Astrocyte (in vitro differentiated cells and primary cell): ENCODE measurements around the gene NIT2. TPM values are rescaled to one million over a fixed set of nuclear protein-coding genes. Genes with fewer than 3 reads are reported as not detected.
"Not testable (repeated sequence)": the region's sequence is repeated elsewhere in the genome, so short reads cannot be mapped to it uniquely, and the experiment has no call there.

Source experiments
- DNase-seq: peaks from one replicate; pipeline ENCODE4 v3.0.0-alpha.2; 2010; ENCODE audit warnings: low read depth
- FAIRE-seq: peaks from 2 replicates; lab custom pipeline; 2011; peaks lifted over from hg19 to GRCh38; lab: Jason Lieb, UNC
- H2AFZ ChIP-seq: 2 replicates; pipeline ENCODE4 v1.6.0; 2012; ENCODE audit warnings: low read depth, low read length, inconsistent platforms
- H3K27ac ChIP-seq: 2 replicates; pipeline ENCODE4 v1.5.1; 2011; ENCODE audit warnings: low read depth, low read length, inconsistent platforms
- H3K27me3 ChIP-seq: 2 replicates; pipeline ENCODE4 v1.6.0; 2011; ENCODE audit warnings: low read length, inconsistent platforms; ENCODE audit not compliant: insufficient read depth
- H3K36me3 ChIP-seq: 2 replicates; pipeline ENCODE4 v1.5.1; 2011; ENCODE audit warnings: low read length, inconsistent platforms; ENCODE audit not compliant: insufficient read depth
- H3K4me1 ChIP-seq: 2 replicates; pipeline ENCODE4 v1.5.1; 2011; ENCODE audit warnings: low read length, inconsistent platforms; ENCODE audit not compliant: insufficient read depth
- H3K4me2 ChIP-seq: 2 replicates; pipeline ENCODE4 v1.6.0; 2012; ENCODE audit warnings: low read length, inconsistent platforms
- H3K4me3 ChIP-seq: 2 replicates; pipeline ENCODE4 v1.5.1; 2011; ENCODE audit warnings: low read depth, mild to moderate bottlenecking, low read length, inconsistent platforms; ENCODE audit not compliant: insufficient read depth
- H3K79me2 ChIP-seq: 2 replicates; pipeline ENCODE4 v1.6.0; 2012; ENCODE audit warnings: mild to moderate bottlenecking, low read length, inconsistent platforms; ENCODE audit not compliant: insufficient read depth
- H3K9ac ChIP-seq: 2 replicates; pipeline ENCODE4 v1.6.0; 2012; ENCODE audit warnings: mild to moderate bottlenecking, low read length, inconsistent platforms
- H3K9me3 ChIP-seq: 2 replicates; pipeline ENCODE4 v1.5.1; 2012; ENCODE audit warnings: low read depth, mild to moderate bottlenecking, low read length, inconsistent platforms; ENCODE audit not compliant: insufficient read depth
- H4K20me1 ChIP-seq: 2 replicates; pipeline ENCODE4 v1.6.0; 2012; ENCODE audit warnings: low read length, inconsistent platforms; ENCODE audit not compliant: insufficient read depth
- H3K27ac Mint-ChIP-seq: one replicate; pipeline ENCODE4 v1.8.0; 2021; ENCODE audit warnings: mild to moderate bottlenecking, mixed read lengths; ENCODE audit not compliant: unreplicated experiment
- H3K27me3 Mint-ChIP-seq: one replicate; pipeline ENCODE4 v1.8.0; 2021; ENCODE audit warnings: low read depth, mixed read lengths; ENCODE audit not compliant: unreplicated experiment
- H3K36me3 Mint-ChIP-seq: one replicate; pipeline ENCODE4 v1.8.0; 2021; ENCODE audit warnings: low read depth, mixed read lengths; ENCODE audit not compliant: unreplicated experiment
- H3K4me1 Mint-ChIP-seq: one replicate; pipeline ENCODE4 v1.8.0; 2021; ENCODE audit warnings: low read depth, mixed read lengths; ENCODE audit not compliant: unreplicated experiment
- H3K4me3 Mint-ChIP-seq: one replicate; pipeline ENCODE4 v1.8.0; 2021; ENCODE audit warnings: mild to moderate bottlenecking, moderate library complexity, mixed read lengths; ENCODE audit not compliant: unreplicated experiment
- H3K9me3 Mint-ChIP-seq: one replicate; pipeline ENCODE4 v1.8.0; 2021; ENCODE audit warnings: mild to moderate bottlenecking, mixed read lengths; ENCODE audit not compliant: unreplicated experiment
- EZH2 ChIP-seq: IDR thresholded peaks from 2 replicates; pipeline ENCODE4 v1.6.1; 2012; ENCODE audit warnings: mild to moderate bottlenecking, low read length, inconsistent platforms; ENCODE audit not compliant: insufficient read depth
- total RNA-seq: library from RNA; stranded (reverse); gene quantifications from 2 replicates; pipeline ENCODE4 v1.2.1, GENCODE V29; 2021
- TF ChIP-seq, protein P1 (sequence below): IDR thresholded peaks from 2 replicates; pipeline ENCODE4 v1.5.1; 2011; ENCODE audit warnings: low read depth, mild to moderate bottlenecking, inconsistent platforms, low read length, moderate library complexity; ENCODE audit not compliant: insufficient read depth

Gene NIT2
- total RNA-seq, 1 donor from 2014 or later, result 47.7 TPM

- DNase-seq (no peak), FAIRE-seq (no peak)
- Histone ChIP-seq H3K79me2 (no peaks in the 10 kb centered on the region), H2AFZ (no peak overlapping the region), H3K4me2 (no peak overlapping the region), H3K9ac (no peak overlapping the region), H3K4me1 (no peaks in the 10 kb centered on the region), H3K27ac (no peak overlapping the region), H3K9me3 (no peaks in the 10 kb centered on the region), H4K20me1 (no peaks in the 10 kb centered on the region), H3K27me3 (no peaks in the 10 kb centered on the region), H3K36me3 (peaks cover 25% of the 10 kb centered on the region), H3K4me3 (no peak overlapping the region)
- H3K9me3 Mint-ChIP-seq, result no peaks in the 10 kb centered on the region
- no peak for TF ChIP-seq EZH2
- TF ChIP-seq, protein P1, sequence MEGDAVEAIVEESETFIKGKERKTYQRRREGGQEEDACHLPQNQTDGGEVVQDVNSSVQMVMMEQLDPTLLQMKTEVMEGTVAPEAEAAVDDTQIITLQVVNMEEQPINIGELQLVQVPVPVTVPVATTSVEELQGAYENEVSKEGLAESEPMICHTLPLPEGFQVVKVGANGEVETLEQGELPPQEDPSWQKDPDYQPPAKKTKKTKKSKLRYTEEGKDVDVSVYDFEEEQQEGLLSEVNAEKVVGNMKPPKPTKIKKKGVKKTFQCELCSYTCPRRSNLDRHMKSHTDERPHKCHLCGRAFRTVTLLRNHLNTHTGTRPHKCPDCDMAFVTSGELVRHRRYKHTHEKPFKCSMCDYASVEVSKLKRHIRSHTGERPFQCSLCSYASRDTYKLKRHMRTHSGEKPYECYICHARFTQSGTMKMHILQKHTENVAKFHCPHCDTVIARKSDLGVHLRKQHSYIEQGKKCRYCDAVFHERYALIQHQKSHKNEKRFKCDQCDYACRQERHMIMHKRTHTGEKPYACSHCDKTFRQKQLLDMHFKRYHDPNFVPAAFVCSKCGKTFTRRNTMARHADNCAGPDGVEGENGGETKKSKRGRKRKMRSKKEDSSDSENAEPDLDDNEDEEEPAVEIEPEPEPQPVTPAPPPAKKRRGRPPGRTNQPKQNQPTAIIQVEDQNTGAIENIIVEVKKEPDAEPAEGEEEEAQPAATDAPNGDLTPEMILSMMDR, result no peak
- H3K4me3 Mint-ChIP-seq, result no peak overlapping the region
- H3K27me3 Mint-ChIP-seq, result no peaks in the 10 kb centered on the region
- H3K36me3 Mint-ChIP-seq, result peaks cover 4% of the 10 kb centered on the region
- peaks cover 5% of the 10 kb centered on the region for H3K4me1 Mint-ChIP-seq
- no peak overlapping the region for H3K27ac Mint-ChIP-seq
Measured at GRCh38 chr3:100319951-100320350, 14.6 kb upstream of the NIT2 start.

GRCh38 chr3:100324044-100324443, 10.5 kb upstream of the NIT2 start:
- no peaks in the 10 kb centered on the region for H3K27me3 Mint-ChIP-seq
- FAIRE-seq, result no peak

GRCh38 chr3:100325827-100326226, 8.7 kb upstream of the NIT2 start:
- Mint-ChIP-seq H3K4me1 (peaks cover 1% of the 10 kb centered on the region), H3K9me3 (peaks cover 3% of the 10 kb centered on the region)
- no peaks in the 10 kb centered on the region for H3K9me3 ChIP-seq

More at GRCh38 chr3:100324044-100324443, 10.5 kb upstream of the NIT2 start:
- Mint-ChIP-seq H3K4me1 (peaks cover 2% of the 10 kb centered on the region), H3K36me3 (peaks cover 19% of the 10 kb centered on the region), H3K4me3 (no peak overlapping the region), H3K27ac (no peak overlapping the region), H3K9me3 (peaks cover 3% of the 10 kb centered on the region)
- Histone ChIP-seq H3K36me3 (peaks cover 20% of the 10 kb centered on the region), H3K9ac (no peak overlapping the region), H3K9me3 (no peaks in the 10 kb centered on the region), H4K20me1 (no peaks in the 10 kb centered on the region), H2AFZ (no peak overlapping the region), H3K27ac (no peak overlapping the region), H3K4me2 (no peak overlapping the region), H3K79me2 (no peaks in the 10 kb centered on the region), H3K27me3 (no peaks in the 10 kb centered on the region), H3K4me3 (no peak overlapping the region), H3K4me1 (no peaks in the 10 kb centered on the region)
- no peak for DNase-seq
- TF ChIP-seq, protein P1, result no peak
- no peak for TF ChIP-seq EZH2

GRCh38 chr3:100327377-100327776, 7.2 kb upstream of the NIT2 start:
- H3K27ac Mint-ChIP-seq, H3K4me1 Mint-ChIP-seq, H3K36me3 ChIP-seq, H3K4me2 ChIP-seq, H3K27ac ChIP-seq, H3K9me3 Mint-ChIP-seq, H2AFZ ChIP-seq, H4K20me1 ChIP-seq, H3K4me3 ChIP-seq, H3K4me3 Mint-ChIP-seq, H3K27me3 Mint-ChIP-seq, H3K27me3 ChIP-seq, H3K79me2 ChIP-seq, H3K9ac ChIP-seq, H3K4me1 ChIP-seq, H3K9me3 ChIP-seq, FAIRE-seq, DNase-seq: not testable (repeated sequence)
- peaks cover 16% of the 10 kb centered on the region for H3K36me3 Mint-ChIP-seq

More at GRCh38 chr3:100325827-100326226, 8.7 kb upstream of the NIT2 start:
- Histone ChIP-seq H2AFZ (no peak overlapping the region), H3K27me3 (no peaks in the 10 kb centered on the region), H3K4me2 (no peak overlapping the region), H3K27ac (no peak overlapping the region), H3K9ac (no peak overlapping the region), H4K20me1 (no peaks in the 10 kb centered on the region), H3K79me2 (no peaks in the 10 kb centered on the region), H3K4me1 (no peaks in the 10 kb centered on the region), H3K4me3 (no peak overlapping the region), H3K36me3 (peaks cover 14% of the 10 kb centered on the region)
- H3K4me3 Mint-ChIP-seq, result no peak overlapping the region
- TF ChIP-seq, protein P1, result no peak
- TF ChIP-seq EZH2, result no peak
- DNase-seq (no peak), FAIRE-seq (peak; percentile 17)
- H3K27ac Mint-ChIP-seq, result no peak overlapping the region
- H3K36me3 Mint-ChIP-seq, result peaks cover 16% of the 10 kb centered on the region
- H3K27me3 Mint-ChIP-seq, result no peaks in the 10 kb centered on the region
